Sigmoid colon (tissue), 7 donors: ENCODE measurements around the gene HS3ST3B1. TPM values are rescaled to one million over a fixed set of nuclear protein-coding genes. Genes with fewer than 3 reads are reported as not detected.

Experiments used
- DNase-seq: peaks from one replicate; pipeline ENCODE4 v3.0.0-alpha.2; 2019
- H3K27ac ChIP-seq, 4 donors: fragments of 200-600 bp; sonication (generic); one replicate each; pipeline ENCODE4 v1.5.1; 2016 to 2019; ENCODE audit warnings: mild to moderate bottlenecking in 1 of 4
- H3K27me3 ChIP-seq, 3 donors: fragments of 200-600 bp; sonication (generic); one replicate each; pipeline ENCODE4 v1.5.1; 2019; ENCODE audit warnings: mild to moderate bottlenecking in 1 of 3
- H3K36me3 ChIP-seq, 4 donors: fragments of 200-600 bp; sonication (generic); one replicate each; pipeline ENCODE4 v1.5.1; 2016 to 2019
- H3K4me1 ChIP-seq, 4 donors: fragments of 200-600 bp; sonication (generic); one replicate each; pipeline ENCODE4 v1.5.1; 2017 to 2019
- H3K4me3 ChIP-seq, 4 donors: fragments of 200-600 bp; sonication (generic); one replicate each; pipeline ENCODE4 v1.5.1; 2017 to 2019; ENCODE audit warnings: mild to moderate bottlenecking in 2 of 4, moderate library complexity in 1 of 4
- H3K9me3 ChIP-seq, 4 donors: fragments of 200-600 bp in 3 of 4; sonication (generic) in 3 of 4; one replicate each; pipeline versions ENCODE4 v1.5.1 to v1.6.1; 2013 to 2019
- EP300 ChIP-seq, 4 donors: sonication (generic); formaldehyde crosslinking; IDR thresholded peaks; one replicate each; pipeline ENCODE4 v1.6.1; 2017; ENCODE audit warnings: antibody characterized with exemption in 4 of 4
- POLR2A ChIP-seq, 2 donors: fragments of 450-650 bp; IDR thresholded peaks; one replicate each; pipeline ENCODE4 v1.6.1; 2016; ENCODE audit warnings: antibody characterized with exemption in 2 of 2, mild to moderate bottlenecking in 2 of 2, moderate library complexity in 2 of 2
- POLR2AphosphoS5 ChIP-seq, 4 donors: sonication (generic); formaldehyde crosslinking; IDR thresholded peaks; one replicate each; pipeline ENCODE4 v1.6.1; 2017; ENCODE audit warnings: antibody characterized with exemption in 4 of 4
- WGBS, 2 donors: extraction: QIAGEN DNeasy Blood & Tissue Kit; methylation state at CpG; one replicate each; pipeline ENCODE4 v1.1.7; 2013; 5-methylcytosine and 5-hydroxymethylcytosine counted together
- intact Hi-C: fragments of 100-400 bp; cut with DNase I; formaldehyde crosslinking; loops from one replicate; pipeline ENCODE4 v1.15.1; 2023
- polyA plus RNA-seq, 3 donors: library from polyadenylated mRNA; stranded (reverse); fragments of 200-250 nt; gene quantifications; one replicate each; pipeline ENCODE4 v1.2.3, GENCODE V29; 2013
- total RNA-seq, 4 donors: library from RNA; depleted of rRNA; stranded (reverse); fragments of >200 nt; gene quantifications; one replicate each; pipeline ENCODE4 v1.1.0, GENCODE V29; 2016
- TF ChIP-seq, protein P1 (sequence below), 4 experiments: fragments of 450-650 bp in 3 of 4; fragments of 200-600 bp in 1 of 4; IDR thresholded peaks; one replicate each; pipeline ENCODE4 v1.5.1; 2016 to 2019; ENCODE audit warnings: antibody characterized with exemption in 4 of 4, mild to moderate bottlenecking in 3 of 4, moderate library complexity in 2 of 4
- donor health status: healthy with polysubstance abuse.
- donor health status: Bipolar disorder and iron deficiency.
- donor health status: healthy.

Gene HS3ST3B1
- total and polyA plus RNA-seq, 7 donors = 0.46 to 3.0 (median 1.1) TPM

DNA sequence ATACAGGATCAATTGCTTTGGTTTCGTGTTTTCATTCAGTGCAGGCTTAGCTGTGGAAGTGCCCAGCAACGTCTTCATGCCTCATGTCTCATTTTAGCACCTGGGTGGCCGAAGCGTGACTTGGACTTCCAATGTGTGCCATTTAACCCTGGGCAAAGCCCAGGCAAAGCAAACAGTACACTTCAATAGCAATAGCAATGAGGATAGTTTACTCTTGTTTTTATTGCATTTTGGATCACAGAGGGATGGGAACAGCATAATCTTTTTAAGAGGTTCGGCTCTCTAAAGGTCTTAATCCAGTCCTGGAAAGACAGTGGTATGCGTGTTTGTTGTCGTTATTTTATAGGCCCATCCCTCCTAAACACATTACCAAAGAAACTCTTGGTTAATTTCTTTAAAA is 86.2 kb downstream of the HS3ST3B1 start:
- Histone ChIP-seq H3K4me3 (no peak overlapping the region), H3K9me3 (peaks cover 0 to 6% (median under 1%) of the 10 kb centered on the region in 4 donors), H3K36me3 (no peaks in the 10 kb centered on the region), H3K27ac (no peak overlapping the region), H3K4me1 (no peaks in the 10 kb centered on the region), H3K27me3 (no peaks in the 10 kb centered on the region)
- no peak for DNase-seq
- intact Hi-C loops = no loop called here
- no peak for TF ChIP-seq EP300 (IDR thresholded peaks at IDR 0.05)
- TF ChIP-seq, protein P1, sequence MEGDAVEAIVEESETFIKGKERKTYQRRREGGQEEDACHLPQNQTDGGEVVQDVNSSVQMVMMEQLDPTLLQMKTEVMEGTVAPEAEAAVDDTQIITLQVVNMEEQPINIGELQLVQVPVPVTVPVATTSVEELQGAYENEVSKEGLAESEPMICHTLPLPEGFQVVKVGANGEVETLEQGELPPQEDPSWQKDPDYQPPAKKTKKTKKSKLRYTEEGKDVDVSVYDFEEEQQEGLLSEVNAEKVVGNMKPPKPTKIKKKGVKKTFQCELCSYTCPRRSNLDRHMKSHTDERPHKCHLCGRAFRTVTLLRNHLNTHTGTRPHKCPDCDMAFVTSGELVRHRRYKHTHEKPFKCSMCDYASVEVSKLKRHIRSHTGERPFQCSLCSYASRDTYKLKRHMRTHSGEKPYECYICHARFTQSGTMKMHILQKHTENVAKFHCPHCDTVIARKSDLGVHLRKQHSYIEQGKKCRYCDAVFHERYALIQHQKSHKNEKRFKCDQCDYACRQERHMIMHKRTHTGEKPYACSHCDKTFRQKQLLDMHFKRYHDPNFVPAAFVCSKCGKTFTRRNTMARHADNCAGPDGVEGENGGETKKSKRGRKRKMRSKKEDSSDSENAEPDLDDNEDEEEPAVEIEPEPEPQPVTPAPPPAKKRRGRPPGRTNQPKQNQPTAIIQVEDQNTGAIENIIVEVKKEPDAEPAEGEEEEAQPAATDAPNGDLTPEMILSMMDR (IDR thresholded peaks at IDR 0.05) = no peak
- WGBS, 2 donors = 43 to 71% methylated on average over 7 of the region's 7 CpGs

DNA sequence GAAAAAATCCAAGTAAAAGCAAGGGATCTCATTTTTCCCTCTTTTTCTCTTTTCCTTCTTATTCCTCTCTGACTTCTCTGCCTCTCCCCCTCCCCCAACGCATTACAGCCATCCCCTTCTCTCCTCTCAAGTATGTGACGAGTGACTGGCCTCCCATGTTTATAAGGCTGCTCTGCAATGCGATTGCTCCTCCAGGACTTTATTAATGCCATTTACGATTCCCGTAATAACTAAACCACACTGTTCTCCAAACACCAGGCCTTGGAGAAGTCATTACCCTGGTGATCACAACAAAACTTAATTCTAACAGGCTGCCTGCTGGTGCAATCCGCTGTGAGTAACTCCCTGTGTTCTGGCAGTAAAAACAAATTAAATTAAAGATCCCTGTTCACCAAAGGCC is 88.8 kb downstream of the HS3ST3B1 start:
- Histone ChIP-seq H3K27me3 (no peaks in the 10 kb centered on the region), H3K9me3 (peaks cover 0 to 6% (median under 1%) of the 10 kb centered on the region in 4 donors), H3K36me3 (no peaks in the 10 kb centered on the region), H3K4me3 (no peak overlapping the region), H3K27ac (no peak overlapping the region), H3K4me1 (no peaks in the 10 kb centered on the region)
- DNase-seq = no peak
- TF ChIP-seq EP300 (IDR thresholded peaks at IDR 0.05) (no peak), POLR2AphosphoS5 (IDR thresholded peaks at IDR 0.05) (no peak), POLR2A (IDR thresholded peaks at IDR 0.05) (no peak)
- TF ChIP-seq, protein P1 (IDR thresholded peaks at IDR 0.05) = no peak
- 57 to 59% methylated on average over 6 of the region's 6 CpGs for WGBS, 2 donors
- intact Hi-C loops = no loop called here

DNA sequence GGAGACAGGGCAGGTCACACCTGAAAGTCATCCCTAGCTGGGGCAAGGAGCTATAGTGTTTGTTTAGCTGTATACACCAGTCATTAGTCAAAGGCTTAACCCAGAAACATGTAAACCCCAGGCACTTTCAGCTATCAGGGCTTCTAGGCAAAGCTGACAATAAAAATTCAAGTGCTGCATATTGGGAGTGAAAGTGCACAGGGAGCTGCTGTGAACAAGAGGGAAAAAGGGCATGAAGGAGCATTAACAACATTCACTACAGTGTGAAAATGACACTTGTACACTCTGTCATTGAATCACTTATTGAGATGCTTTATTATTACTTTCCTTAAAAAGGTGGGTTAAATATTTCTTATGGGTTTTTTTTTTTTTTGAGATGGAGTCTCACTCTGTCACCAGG is 92.8 kb downstream of the HS3ST3B1 start:
- no peaks in the 10 kb centered on the region for H3K4me1 ChIP-seq

DNA sequence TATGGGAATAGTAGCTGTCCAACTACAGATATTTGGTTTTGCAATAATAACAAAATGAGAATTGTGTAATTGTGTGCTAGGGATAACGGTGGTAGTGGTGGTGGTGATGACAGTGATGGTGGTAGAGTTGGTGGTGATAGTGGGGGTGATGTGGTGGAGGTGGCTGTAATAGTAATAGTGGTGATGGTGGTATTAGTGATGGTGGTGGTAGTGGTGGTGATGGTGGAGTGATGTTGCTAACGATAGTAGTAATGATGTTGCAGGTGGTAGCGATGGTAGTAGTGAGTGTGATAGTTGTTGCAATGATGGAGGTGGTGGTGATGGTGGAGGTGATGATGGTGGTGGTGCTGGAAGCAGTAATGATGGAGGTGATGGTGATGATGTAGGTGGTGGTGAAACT is 94.4 kb downstream of the HS3ST3B1 start:
- H3K27me3 ChIP-seq = no peaks in the 10 kb centered on the region
- H3K9me3 ChIP-seq = peaks cover 0 to 6% (median 0%) of the 10 kb centered on the region in 4 donors
- no peak overlapping the region for H3K4me3 ChIP-seq
- WGBS, 2 donors = 91 to 94% methylated on average over 3 of the region's 3 CpGs
- DNase-seq = no peak
- no peaks in the 10 kb centered on the region for H3K36me3 ChIP-seq
- no peak for TF ChIP-seq POLR2A (IDR thresholded peaks at IDR 0.05)
- no peak for TF ChIP-seq EP300 (IDR thresholded peaks at IDR 0.05)
- intact Hi-C loops = no loop called here
- H3K4me1 ChIP-seq = no peaks in the 10 kb centered on the region
- no peak overlapping the region for H3K27ac ChIP-seq

More for the DNA sequence above, 92.8 kb downstream of the HS3ST3B1 start:
- Histone ChIP-seq H3K27ac (no peak overlapping the region), H3K9me3 (peaks cover 0 to 6% (median 0%) of the 10 kb centered on the region in 4 donors), H3K4me3 (no peak overlapping the region), H3K36me3 (no peaks in the 10 kb centered on the region), H3K27me3 (no peaks in the 10 kb centered on the region)
- DNase-seq = no peak
- intact Hi-C loops = no loop called here
- no peak for TF ChIP-seq EP300 (IDR thresholded peaks at IDR 0.05)
- TF ChIP-seq POLR2AphosphoS5 (IDR thresholded peaks at IDR 0.05) = no peak
- TF ChIP-seq POLR2A (IDR thresholded peaks at IDR 0.05) = no peak
- TF ChIP-seq, protein P1 (IDR thresholded peaks at IDR 0.05) = no peak

DNA sequence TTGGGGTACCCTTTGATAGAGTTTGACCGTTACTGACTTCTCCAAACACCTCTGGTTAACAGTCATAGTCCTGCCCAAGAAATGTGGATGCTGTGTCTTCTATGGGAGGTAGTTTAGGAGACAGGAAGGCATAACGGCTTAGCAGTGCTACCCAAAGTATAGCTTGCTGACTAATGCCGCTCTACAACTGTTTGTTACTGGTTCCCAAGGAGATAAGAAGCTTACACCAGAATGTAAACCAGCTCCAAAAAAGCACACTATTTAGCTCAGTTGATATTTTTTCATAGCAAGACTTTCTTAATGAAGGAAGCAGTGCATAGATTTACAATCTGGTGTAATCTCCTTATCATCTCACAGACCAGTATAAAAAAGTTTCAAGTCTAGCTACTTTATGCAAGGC is 95.7 kb downstream of the HS3ST3B1 start:
- DNase-seq = no peak
- H3K4me1 ChIP-seq = no peaks in the 10 kb centered on the region
- WGBS, 2 donors = 41 to 62% methylated on average over 3 of the region's 3 CpGs
- no peaks in the 10 kb centered on the region for H3K36me3 ChIP-seq
- no peak overlapping the region for H3K27ac ChIP-seq
- no peaks in the 10 kb centered on the region for H3K27me3 ChIP-seq
- no peak overlapping the region for H3K4me3 ChIP-seq
- intact Hi-C loops = no loop called here
- peaks cover 0 to 4% (median 0%) of the 10 kb centered on the region in 4 donors for H3K9me3 ChIP-seq
- TF ChIP-seq EP300 (IDR thresholded peaks at IDR 0.05) = no peak
- TF ChIP-seq POLR2AphosphoS5 (IDR thresholded peaks at IDR 0.05) = no peak
- no peak for TF ChIP-seq POLR2A (IDR thresholded peaks at IDR 0.05)
- TF ChIP-seq, protein P1 (IDR thresholded peaks at IDR 0.05) = no peak
